PC-3 (cell line): ENCODE data around the gene MGAT5.

Source experiments
- CTCF ChIP-seq: fragments of 300-600 bp; sonication (generic); conservative IDR thresholded peaks from 2 replicates; pipeline ENCODE4 v1.5.1; 2017; ENCODE audit warnings: antibody characterized with exemption, low read depth, mild to moderate bottlenecking, low read length
- EZH2 ChIP-seq: fragments of 300-600 bp; sonication (generic); IDR thresholded peaks from one replicate; pipeline ENCODE4 v1.6.1; 2017; ENCODE audit warnings: antibody characterized with exemption, mild to moderate bottlenecking, low read length; ENCODE audit not compliant: unreplicated experiment
- EZH2phosphoT487 ChIP-seq: fragments of 300-600 bp; sonication (generic); IDR thresholded peaks from 2 replicates; pipeline ENCODE4 v1.6.1; 2018; ENCODE audit warnings: mild to moderate bottlenecking, antibody characterized with exemption, low read length, borderline replicate concordance

DNA sequence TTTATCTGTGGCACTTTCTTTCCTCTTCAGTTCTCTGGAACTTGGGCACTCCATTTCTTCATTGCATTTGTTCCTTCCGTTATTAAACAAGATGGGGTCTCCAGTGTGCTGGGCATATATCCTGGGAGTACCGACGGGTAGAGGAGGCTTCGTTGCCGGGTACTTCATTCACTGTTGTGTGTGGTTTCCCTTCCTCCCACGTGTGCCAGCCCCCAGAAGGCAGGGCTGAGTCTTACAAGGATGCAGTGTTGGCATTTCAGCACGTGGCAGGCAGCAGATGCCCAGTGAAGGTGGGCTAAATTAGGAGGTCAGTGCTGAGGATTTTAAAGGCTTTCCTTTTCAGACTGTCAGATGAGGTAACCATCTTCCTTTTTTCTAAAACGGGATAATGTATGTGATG, 58.6 kb downstream of the MGAT5 start:
- no peak for TF ChIP-seq CTCF
- TF ChIP-seq EZH2phosphoT487 = no peak
- TF ChIP-seq EZH2 = no peak
